Stimulated activated naive CD8-positive, alpha-beta T cell treated with anti-CD3 and anti-CD28 coated beads, Interleukin-15, Interleukin-2, amounts not matched to agents 100 U/mL and 50 U/mL, for 24 hours (primary cell): Measurements from ENCODE around the gene ZNF319.
A peak's percentile ranks its signal among the peaks of the same experiment; 100 is the strongest.
"Not testable (repeated sequence)": the region's sequence is repeated elsewhere in the genome, so short reads cannot be mapped to it uniquely, and the experiment has no call there.

Experiments
- ATAC-seq: fragments of 150-1000 bp; cut with Tn5 transposase; one replicate; pipeline ENCODE4 v1.10.0; 2021
- DNase-seq: peaks from one replicate; pipeline ENCODE4 v3.0.0; 2021

The ZNF319 gene

GRCh38 chr16:57997528-57998265, 2.8 kb downstream of the ZNF319 start:
- ATAC-seq (no peak), DNase-seq (no peak)

- no peak for ATAC-seq
- DNase-seq = no peak
Observed at GRCh38 chr16:57997176-57997527, 3.3 kb downstream of the ZNF319 start.

DNA sequence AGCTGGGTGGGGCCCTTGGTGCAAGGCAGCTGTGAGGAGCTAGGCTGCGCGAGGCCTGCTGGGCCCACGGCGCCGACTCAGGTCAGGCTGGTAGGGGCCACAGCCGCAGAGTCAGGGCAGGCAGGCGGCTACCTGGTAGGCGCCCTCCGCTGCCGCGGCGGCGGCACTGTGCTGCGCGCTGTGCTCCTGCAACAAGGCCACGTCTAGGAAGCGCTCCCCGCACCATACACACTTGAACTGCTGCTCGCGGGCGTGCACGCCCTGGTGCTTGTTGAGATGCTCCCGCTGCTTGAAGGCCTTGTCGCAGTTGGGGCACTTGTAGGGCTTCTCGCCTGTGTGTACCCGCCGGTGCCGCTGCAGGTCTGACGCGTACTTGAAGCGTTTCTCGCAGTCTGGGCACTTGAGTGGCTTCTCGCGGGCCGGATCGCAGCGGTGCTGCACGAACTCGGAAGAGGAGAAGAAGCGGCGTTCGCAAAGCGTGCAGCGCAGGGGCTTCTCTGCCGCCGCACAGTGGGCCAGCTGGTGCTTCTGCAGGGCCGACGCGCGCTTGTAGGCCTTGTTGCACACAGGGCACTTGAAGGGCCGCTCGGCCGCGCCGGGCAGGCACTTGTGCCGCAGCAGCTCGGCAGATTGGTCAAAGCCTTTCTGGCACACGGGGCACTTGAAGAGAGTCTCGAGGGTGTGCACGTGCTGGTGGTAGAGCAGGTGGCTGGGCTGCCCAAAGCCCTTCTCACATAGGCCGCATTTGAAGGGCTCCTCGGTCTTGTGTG, 3.9 kb downstream of the ZNF319 start:
- ATAC-seq (no peak), DNase-seq (no peak)

DNA sequence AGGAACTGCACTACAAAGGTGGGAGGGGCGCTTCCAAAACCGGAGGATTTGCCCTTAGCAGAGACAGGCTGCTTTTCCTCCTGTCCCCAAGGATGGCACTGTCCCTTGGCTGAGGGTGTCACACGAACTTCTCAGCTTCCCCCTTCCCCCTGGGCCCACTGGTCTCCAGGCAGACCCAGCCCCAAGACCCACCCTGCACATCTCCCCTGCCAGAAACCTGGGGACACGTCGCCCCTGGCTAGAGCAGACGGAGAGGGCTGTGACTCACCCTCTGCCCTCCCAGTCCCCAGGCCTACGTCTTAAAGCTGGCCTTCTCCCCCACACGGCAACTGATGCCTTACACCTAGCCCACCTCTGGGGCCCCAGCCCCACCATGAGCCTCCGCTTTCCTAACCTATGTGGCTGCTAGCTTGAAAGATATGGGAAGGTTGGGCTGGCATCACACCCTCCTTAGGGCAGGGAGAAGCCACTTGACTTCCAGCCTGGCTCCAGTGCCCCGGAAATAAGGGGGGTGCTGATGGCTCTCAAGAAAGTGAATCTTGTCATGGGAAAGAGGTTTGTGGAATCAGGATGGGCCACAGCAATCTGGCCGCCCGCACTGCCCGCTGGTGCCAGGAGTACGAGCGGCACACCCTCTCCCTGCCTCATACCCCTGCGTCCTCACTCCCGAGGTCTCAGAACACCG, 4.6 kb downstream of the ZNF319 start:
- DNase-seq (no peak), ATAC-seq (no peak)

DNA sequence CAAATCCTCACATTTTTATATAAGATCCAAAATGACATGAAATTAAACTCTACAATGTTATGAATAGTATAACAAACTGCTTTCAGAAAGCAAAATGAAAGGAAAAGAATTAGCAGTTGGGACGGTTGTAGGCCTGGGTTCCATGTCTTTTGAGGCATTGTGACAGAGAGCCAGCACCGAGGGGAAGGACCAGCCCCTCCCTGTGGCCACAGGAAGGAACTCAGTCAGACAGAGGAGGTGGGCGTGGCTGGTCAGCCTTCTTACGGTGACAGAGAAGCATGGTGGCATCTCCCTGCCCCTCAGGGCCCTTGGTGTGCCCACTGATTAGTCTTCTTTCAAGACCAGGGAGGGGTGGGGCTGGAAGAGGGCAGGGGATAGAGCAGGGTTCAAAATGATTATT, 5.7 kb downstream of the ZNF319 start:
- ATAC-seq (no peak), DNase-seq (peak; percentile 45)

DNA sequence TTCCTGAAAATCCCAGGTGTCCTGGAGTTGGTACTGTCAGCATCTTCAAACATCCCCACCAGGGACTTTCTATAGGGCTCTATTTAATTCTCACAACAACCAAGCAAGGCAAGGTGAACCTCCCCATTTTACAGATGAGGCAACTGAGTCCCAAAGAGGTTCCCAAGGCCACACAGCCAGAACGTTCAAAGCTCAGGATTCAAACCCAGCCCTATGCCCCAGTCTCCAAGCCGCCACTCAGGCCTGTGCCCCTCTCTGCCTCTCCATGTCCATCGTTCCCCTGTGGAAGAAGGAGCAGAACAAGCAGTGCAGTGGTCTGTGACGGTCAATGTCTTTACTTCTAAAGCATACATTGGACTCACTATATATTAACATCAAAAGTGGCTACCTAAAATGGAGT, 6.1 kb downstream of the ZNF319 start:
- DNase-seq (no peak), ATAC-seq (no peak)

- DNase-seq (no peak), ATAC-seq (no peak)
Observed at GRCh38 chr16:57993897-57994296, 6.6 kb downstream of the ZNF319 start.

DNA sequence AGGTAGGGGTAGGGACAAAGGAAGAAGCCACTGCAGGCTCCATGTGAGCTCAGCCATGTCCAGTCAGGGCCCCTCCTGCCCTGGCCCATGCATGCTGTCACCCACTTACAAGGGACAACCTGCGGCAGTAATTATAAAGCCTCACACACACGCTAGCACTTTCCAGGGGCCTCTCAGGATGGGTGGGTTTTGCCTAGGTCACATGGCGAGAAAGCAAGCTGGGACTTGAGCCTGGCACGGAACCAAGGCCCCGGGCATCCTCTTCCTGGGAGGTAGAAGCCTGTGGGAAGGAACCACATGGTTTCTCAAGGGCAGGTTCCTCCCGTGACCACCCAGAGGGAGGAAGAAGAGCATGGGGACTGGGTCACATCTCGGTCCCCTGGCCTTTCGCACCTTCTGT, 7.0 kb downstream of the ZNF319 start:
- ATAC-seq (no peak), DNase-seq (no peak)

- DNase-seq (no peak), ATAC-seq (no peak)
Observed at GRCh38 chr16:57992084-57992483, 8.4 kb downstream of the ZNF319 start.

DNA sequence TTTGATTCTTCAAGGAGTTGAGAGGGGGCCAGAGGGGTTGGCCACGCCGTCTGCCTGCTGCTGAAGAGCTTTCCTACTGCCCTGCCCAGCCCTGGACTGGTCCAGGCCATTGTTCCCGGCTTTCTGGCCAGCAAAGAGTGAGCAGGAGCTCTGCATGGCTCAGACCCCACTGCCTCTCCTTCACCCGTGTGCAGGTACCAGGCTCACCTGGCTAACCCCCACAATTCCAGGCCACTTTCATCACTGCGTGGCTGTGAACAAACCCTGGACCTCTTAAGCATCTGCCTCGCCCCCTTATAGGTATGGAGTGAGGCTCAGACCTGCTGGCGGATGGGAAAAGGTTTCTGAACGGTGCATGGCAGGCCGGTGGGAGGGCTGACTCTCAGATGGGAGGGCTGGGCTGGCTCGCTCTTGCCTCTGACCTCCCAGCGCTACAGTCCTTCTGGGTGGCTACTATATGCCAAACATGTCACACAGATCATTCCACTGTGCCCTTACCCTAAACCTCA, 8.9 kb downstream of the ZNF319 start:
- no peak for ATAC-seq
- DNase-seq = no peak

- DNase-seq = no peak
- no peak for ATAC-seq
Observed at GRCh38 chr16:57988929-57989328, 11.5 kb downstream of the ZNF319 start.

DNA sequence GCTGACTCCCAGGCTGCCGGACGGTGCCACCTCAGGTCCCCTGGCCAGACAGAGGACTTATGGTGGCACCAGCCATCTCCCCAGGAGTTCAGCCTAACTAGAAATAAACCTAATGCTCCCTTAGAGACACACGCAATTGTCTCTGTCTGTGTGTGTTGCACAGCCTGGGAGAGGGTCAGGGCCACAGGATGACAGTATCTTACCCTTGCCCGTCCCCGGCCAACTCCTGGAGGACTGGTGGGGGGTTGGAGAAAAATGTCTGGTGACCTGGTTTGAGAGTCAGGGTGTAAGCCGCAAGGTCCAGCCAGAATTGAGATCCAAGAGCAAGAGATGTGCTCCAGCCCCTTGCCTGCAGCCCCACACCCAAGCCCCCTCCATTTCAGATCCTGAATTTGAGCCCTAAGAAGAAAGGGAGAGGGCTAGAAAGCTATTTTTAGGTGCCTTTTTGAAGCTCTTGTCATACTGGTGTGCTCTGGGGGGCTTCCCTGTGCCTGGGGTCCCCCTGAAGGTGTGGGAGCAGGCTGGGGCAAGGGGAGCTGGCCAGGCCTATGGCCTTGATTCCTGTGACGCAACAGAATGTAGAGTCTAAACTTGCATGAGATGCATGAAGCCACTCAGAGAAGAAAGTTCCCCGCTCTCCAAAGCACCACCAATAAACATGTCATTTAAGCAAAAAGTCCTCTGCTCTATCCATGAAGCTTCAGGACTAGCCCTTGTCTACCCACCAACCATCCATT, 12.9 kb downstream of the ZNF319 start:
- no peak for DNase-seq
- no peak for ATAC-seq

GRCh38 chr16:57986196-57986595, 14.3 kb downstream of the ZNF319 start:
- DNase-seq (no peak), ATAC-seq (no peak)

- peak; percentile 15 for ATAC-seq
- DNase-seq = peak; percentile 27
Observed at GRCh38 chr16:57985204-57986181, 15.0 kb downstream of the ZNF319 start.

DNA sequence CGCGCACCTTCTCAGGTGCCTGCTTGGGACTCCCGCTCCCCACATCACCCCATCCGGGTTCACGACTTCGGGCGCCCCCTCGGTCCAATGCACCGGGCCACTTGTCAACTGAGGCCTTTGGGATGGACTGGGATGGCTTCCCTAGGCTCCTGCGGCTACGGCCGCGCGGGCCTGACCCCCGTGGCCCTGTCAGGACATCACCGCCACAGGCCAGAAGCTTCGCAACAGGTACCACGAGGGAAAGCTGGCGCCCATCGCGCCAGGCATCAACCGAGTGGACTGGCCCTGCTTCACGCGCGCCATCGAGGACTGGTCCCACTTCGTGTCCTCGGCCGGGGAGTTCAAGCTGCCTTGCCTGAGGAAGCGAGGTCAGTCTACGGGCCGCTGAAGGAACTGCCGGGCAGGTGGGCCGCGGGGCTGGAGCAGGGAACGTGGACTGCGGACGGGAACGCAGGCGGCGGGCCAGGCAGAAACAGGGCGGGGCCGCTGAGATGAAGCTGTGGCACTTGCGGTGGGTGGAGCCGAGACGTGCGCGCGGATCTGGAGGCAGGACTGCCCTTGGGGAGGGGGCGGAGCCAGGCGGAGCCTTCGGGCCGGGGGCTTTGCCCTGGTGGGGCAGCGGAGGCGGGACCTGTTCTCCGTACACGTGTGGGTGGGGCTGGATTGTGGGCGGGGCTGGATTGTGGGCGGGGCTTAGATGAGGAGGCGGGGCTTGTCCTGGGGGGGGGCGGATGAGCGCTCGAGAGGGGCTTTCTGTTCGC, 15.8 kb downstream of the ZNF319 start:
- ATAC-seq (peak; percentile 98), DNase-seq (peak; percentile 91)

DNA sequence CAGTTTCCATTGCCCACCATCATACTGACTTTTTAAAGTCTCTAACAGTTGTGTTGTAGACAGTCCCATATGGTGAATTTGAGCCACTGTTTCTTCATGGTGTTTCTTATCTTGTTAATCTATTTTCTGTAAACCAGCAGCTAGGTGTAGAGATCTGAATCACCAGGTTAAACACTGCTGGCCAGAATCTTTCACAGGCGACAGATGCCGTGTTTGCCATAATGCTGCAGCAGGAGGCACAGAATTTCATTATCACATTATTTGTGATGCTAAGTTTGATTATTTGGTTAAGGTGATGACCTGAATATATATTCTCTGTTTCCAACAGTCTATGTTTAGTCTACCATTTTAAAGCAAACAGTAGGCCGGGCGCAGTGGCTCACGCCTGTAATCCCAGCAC, 18.1 kb downstream of the ZNF319 start:
- DNase-seq = no peak

GRCh38 chr16:57981636-57982035, 18.8 kb downstream of the ZNF319 start:
- ATAC-seq (no peak), DNase-seq (no peak)

More for the DNA sequence above, 18.1 kb downstream of the ZNF319 start:
- no peak for ATAC-seq

- DNase-seq (no peak), ATAC-seq (no peak)
Observed at GRCh38 chr16:57979006-57979585, 21.4 kb downstream of the ZNF319 start.

GRCh38 chr16:57978070-57978465, 22.4 kb downstream of the ZNF319 start:
- not testable (repeated sequence) for DNase-seq, ATAC-seq
